Tibial artery (tissue), 4 donors: ENCODE results near the gene MISP3.
"Not testable (repeated sequence)": the region's sequence is repeated elsewhere in the genome, so short reads cannot be mapped to it uniquely, and the experiment has no call there.

Source experiments
- DNase-seq, 2 donors: peaks; one replicate each; pipeline ENCODE4 v3.0.0-alpha.2; 2019
- H3K27ac ChIP-seq, 2 donors: fragments of 200-600 bp; sonication (generic) in 1 of 2; 1 replicate in 1 of 2; 2 replicates in 1 of 2; pipeline ENCODE4 v1.5.1; 2018 to 2019; ENCODE audit warnings: mild to moderate bottlenecking in 1 of 2
- H3K27me3 ChIP-seq, 2 donors: fragments of 200-600 bp; sonication (generic) in 1 of 2; one replicate each; pipeline versions ENCODE4 v1.5.1 to v1.6.0; 2016 to 2019
- H3K36me3 ChIP-seq, 3 donors: fragments of 200-600 bp; sonication (generic) in 2 of 3; one replicate each; pipeline ENCODE4 v1.5.1; 2016 to 2019; ENCODE audit warnings: mild to moderate bottlenecking in 2 of 3
- H3K4me1 ChIP-seq, 4 donors: fragments of 200-600 bp; sonication (generic) in 2 of 4; 1 replicate in 3 of 4; 2 replicates in 1 of 4; pipeline ENCODE4 v1.5.1; 2016 to 2019
- H3K4me3 ChIP-seq, 2 donors: fragments of 200-600 bp; sonication (generic) in 1 of 2; 1 replicate in 1 of 2; 2 replicates in 1 of 2; pipeline ENCODE4 v1.5.1; 2018 to 2019; ENCODE audit warnings: mild to moderate bottlenecking in 2 of 2
- H3K9me3 ChIP-seq, 3 donors: fragments of 200-600 bp; sonication (generic) in 1 of 3; one replicate each; pipeline ENCODE4 v1.5.1; 2016 to 2019
- CTCF ChIP-seq, 2 experiments: fragments of 200-600 bp in 1 of 2; fragments of 450-650 bp in 1 of 2; IDR thresholded peaks; one replicate each; pipeline ENCODE4 v1.5.1; 2017 to 2019; ENCODE audit warnings: antibody characterized with exemption in 2 of 2, mild to moderate bottlenecking in 1 of 2, moderate library complexity in 1 of 2
- intact Hi-C: fragments of 100-400 bp; cut with DNase I; formaldehyde crosslinking; loops from one replicate; pipeline ENCODE4 v1.15.0; 2023; ENCODE audit warnings: low total_unique reads

The MISP3 gene

GRCh38 chr19:14072535-14073260, at the start of gene MISP3:
Gene MISP3, plus strand, starts transcription at chr19:14072786. Its CDS starts 524 bp downstream, at chr19:14073310.
- intact Hi-C loops, result loop anchor here (1.0 to 10.0 kb wide), 3 partner anchors 65 to 288 kb away; partner anchors contain the start of gene ASF1B
- Histone ChIP-seq H3K9me3 (no peaks in the 10 kb centered on the region), H3K27me3 (no peaks in the 10 kb centered on the region), H3K27ac (peak within 1 kb of the TSS; percentile 88 to 92), H3K4me1 (peaks cover 0 to 40% (median 31%) of the 10 kb centered on the region in 4 donors), H3K36me3 (no peaks in the 10 kb centered on the region), H3K4me3 (peak within 1 kb of the TSS; percentile 62 to 73)
- DNase-seq, result peak in 1 of 2 donors; percentile 73
- TF ChIP-seq CTCF (IDR thresholded peaks at IDR 0.05), result no peak

GRCh38 chr19:14023404-14024235, 49.0 kb upstream of the MISP3 start:
- no peak for DNase-seq
- H3K36me3 ChIP-seq, result no peaks in the 10 kb centered on the region
- H3K9me3 ChIP-seq, result no peaks in the 10 kb centered on the region
- no peak overlapping the region for H3K27ac ChIP-seq
- peaks cover 0 to 6% of the 10 kb centered on the region in 2 donors for H3K27me3 ChIP-seq
- H3K4me3 ChIP-seq, result no peak overlapping the region
- peak; percentile 23 to 25 for TF ChIP-seq CTCF (IDR thresholded peaks at IDR 0.05)
- intact Hi-C loops, result no loop called here
- no peaks in the 10 kb centered on the region for H3K4me1 ChIP-seq

DNA sequence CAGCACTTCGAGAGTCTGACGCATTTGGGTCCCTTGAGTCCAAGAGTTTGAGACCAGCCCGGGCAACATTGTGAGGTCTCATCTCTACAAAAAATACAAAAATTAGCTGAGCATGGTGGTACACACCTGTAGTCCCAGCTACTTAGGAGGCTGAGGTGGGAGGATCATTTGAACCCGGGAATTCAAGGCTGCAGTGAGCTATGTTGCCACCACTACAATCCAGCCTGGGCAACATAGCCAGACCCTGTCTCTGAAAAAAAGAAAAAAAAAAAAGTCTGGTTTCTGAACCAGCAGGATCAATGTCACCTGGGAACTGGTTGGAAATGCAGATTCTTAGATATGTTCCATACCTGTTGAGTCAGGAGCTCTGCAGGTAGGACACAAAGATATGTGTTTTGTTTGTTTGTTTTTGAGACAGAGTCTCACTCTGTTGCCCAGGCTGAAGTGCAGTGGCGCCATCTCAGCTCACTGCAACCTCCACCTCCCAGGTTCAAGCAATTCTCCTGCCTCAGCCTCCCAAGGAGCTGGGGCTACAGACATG, 45.9 kb upstream of the MISP3 start:
- not testable (repeated sequence) for DNase-seq, H3K4me1 ChIP-seq, H3K27ac ChIP-seq

DNA sequence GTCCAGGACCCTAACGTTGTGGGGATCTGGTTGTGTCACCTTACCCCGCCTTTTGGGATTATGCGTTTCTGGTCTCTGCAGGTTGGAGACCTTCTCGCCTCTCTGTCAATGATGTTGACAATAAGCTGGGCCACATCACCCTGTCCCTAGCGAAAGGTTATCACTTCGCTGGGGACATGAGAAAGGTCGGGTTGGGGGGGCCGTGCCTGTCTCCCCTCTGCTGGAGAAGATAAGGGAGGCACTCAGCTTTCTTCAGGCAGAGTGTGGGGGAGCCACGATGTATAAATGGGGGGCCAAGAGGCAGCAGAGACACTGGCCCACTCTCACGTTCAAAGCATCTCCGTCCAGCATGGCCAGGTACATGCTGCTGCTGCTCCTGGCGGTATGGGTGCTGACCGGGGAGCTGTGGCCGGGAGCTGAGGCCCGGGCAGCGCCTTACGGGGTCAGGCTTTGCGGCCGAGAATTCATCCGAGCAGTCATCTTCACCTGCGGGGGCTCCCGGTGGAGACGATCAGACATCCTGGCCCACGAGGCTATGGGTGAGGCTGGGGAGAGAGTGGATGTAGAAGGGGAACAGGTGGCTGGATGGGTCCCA, 44.6 kb upstream of the MISP3 start, which contains the start of gene RLN3:
TSS of gene RLN3 (plus strand) at position 293 of the 595 bp plus-strand sequence. CDS start at position 350, 57 bp downstream.
- Histone ChIP-seq H3K4me3 (no peak within 1 kb of the TSS), H3K27me3 (peaks cover 0 to 22% of the 10 kb centered on the region in 2 donors), H3K36me3 (no peaks in the 10 kb centered on the region), H3K27ac (no peak within 1 kb of the TSS), H3K4me1 (peaks cover 7 to 12% (median 10%) of the 10 kb centered on the region in 4 donors), H3K9me3 (no peaks in the 10 kb centered on the region)
- no peak for DNase-seq
- intact Hi-C loops, result no loop called here
- TF ChIP-seq CTCF (IDR thresholded peaks at IDR 0.05), result no peak

More for the DNA sequence above, 45.9 kb upstream of the MISP3 start:
- intact Hi-C loops, H3K36me3 ChIP-seq, H3K4me3 ChIP-seq, H3K9me3 ChIP-seq: not testable (repeated sequence)
- H3K27me3 ChIP-seq, result peaks cover 0 to 15% of the 10 kb centered on the region in 2 donors

- no peak overlapping the region for H3K27ac ChIP-seq
- peaks cover 0 to 28% of the 10 kb centered on the region in 2 donors for H3K27me3 ChIP-seq
- DNase-seq, result no peak
- intact Hi-C loops, result no loop called here
- TF ChIP-seq CTCF (IDR thresholded peaks at IDR 0.05), result no peak
- peaks cover 7 to 12% (median 10%) of the 10 kb centered on the region in 4 donors for H3K4me1 ChIP-seq
- H3K9me3 ChIP-seq, result no peaks in the 10 kb centered on the region
- H3K36me3 ChIP-seq, result no peaks in the 10 kb centered on the region
- no peak overlapping the region for H3K4me3 ChIP-seq
These were observed 43.7 kb upstream of the MISP3 start for GRCh38 chr19:14028901-14029300.
